NCI-H446 treated with DMSO at 0.1 percent for 48 hours (cell line): ENCODE measurements around the gene C3orf52.

ENCODE experiments used
- DNase-seq: peaks from one replicate; lab custom pipeline; 2025; lab: John Stamatoyannopoulos, UW

The C3orf52 gene

GRCh38 chr3:112136959-112137693, 50.9 kb downstream of the C3orf52 start:
- no peak for DNase-seq

- no peak for DNase-seq
These were observed 51.6 kb downstream of the C3orf52 start for GRCh38 chr3:112137781-112138180.

- DNase-seq = no peak
These were observed 52.2 kb downstream of the C3orf52 start for GRCh38 chr3:112138219-112138969.

- DNase-seq = no peak
These were observed 54.4 kb downstream of the C3orf52 start for GRCh38 chr3:112140584-112140983.

GRCh38 chr3:112141293-112141692, 55.1 kb downstream of the C3orf52 start:
- DNase-seq = no peak

GRCh38 chr3:112143251-112143650, 57.1 kb downstream of the C3orf52 start:
- no peak for DNase-seq

GRCh38 chr3:112143689-112144088, 57.5 kb downstream of the C3orf52 start:
- no peak for DNase-seq

GRCh38 chr3:112149136-112149535, 62.9 kb downstream of the C3orf52 start:
- no peak for DNase-seq

- DNase-seq = no peak
These were observed 81.6 kb downstream of the C3orf52 start for GRCh38 chr3:112167758-112168157.
